Subcutaneous adipose tissue (tissue), 4 donors: ENCODE data around the gene PIP4K2C. TPM values are rescaled to one million over a fixed set of nuclear protein-coding genes. Genes with fewer than 3 reads are reported as not detected.

Experiments
- total RNA-seq, 4 donors: library from RNA; depleted of rRNA; stranded (reverse); fragments of >200 nt; gene quantifications; one replicate each; pipeline ENCODE4 v1.1.0, GENCODE V29; 2016
- TF ChIP-seq, protein P1 (sequence below): fragments of 450-650 bp; IDR thresholded peaks from one replicate; pipeline ENCODE4 v1.5.1; 2016; ENCODE audit warnings: low read depth, mild to moderate bottlenecking, control low read depth, antibody characterized with exemption, moderate library complexity

Gene PIP4K2C
- total RNA-seq, 4 donors from 2014 or later = 10.7 to 13.2 (median 11.9) TPM

DNA sequence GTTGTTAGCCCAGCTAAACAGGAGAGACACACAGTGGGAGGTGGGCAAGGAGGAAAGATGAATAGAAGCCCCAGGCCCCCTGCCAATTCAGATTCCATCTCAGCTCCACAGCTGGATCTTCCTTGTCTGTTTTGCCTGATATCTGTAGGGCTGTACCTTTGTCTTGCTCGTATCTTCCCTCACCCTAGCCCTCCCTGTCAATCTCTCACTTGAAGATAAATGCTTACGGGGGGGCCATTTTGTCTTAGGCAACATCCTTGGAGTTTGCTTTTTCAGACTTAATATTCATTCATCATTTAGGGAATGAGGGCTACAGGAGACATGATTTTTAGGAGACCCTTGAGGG, 38.7 kb upstream of the PIP4K2C start:
- TF ChIP-seq, protein P1, sequence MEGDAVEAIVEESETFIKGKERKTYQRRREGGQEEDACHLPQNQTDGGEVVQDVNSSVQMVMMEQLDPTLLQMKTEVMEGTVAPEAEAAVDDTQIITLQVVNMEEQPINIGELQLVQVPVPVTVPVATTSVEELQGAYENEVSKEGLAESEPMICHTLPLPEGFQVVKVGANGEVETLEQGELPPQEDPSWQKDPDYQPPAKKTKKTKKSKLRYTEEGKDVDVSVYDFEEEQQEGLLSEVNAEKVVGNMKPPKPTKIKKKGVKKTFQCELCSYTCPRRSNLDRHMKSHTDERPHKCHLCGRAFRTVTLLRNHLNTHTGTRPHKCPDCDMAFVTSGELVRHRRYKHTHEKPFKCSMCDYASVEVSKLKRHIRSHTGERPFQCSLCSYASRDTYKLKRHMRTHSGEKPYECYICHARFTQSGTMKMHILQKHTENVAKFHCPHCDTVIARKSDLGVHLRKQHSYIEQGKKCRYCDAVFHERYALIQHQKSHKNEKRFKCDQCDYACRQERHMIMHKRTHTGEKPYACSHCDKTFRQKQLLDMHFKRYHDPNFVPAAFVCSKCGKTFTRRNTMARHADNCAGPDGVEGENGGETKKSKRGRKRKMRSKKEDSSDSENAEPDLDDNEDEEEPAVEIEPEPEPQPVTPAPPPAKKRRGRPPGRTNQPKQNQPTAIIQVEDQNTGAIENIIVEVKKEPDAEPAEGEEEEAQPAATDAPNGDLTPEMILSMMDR = no peak

DNA sequence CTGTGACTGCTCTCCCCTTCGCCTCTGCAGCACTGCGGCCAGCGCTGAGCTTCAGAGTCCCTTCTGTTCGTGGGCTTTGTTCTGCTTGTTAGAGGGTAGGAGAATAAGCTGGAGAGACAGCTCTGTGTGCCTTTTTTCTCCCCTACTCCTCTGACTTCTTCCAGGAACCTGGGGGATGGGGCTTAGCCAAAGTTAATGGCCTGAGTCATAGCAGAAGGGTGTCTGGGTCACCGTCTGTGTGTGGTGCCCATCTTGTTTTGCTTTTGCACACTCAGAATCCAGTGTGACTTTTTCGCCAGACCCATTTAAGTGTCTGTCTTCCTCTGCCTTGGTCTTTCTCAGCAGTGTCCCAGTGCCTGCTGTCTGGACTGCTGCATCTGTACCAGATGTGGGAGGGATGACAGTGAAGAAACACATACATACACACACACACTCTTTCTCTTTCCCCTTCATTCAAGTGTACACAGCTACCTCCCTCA, 38.1 kb upstream of the PIP4K2C start:
- TF ChIP-seq, protein P1 = no peak

DNA sequence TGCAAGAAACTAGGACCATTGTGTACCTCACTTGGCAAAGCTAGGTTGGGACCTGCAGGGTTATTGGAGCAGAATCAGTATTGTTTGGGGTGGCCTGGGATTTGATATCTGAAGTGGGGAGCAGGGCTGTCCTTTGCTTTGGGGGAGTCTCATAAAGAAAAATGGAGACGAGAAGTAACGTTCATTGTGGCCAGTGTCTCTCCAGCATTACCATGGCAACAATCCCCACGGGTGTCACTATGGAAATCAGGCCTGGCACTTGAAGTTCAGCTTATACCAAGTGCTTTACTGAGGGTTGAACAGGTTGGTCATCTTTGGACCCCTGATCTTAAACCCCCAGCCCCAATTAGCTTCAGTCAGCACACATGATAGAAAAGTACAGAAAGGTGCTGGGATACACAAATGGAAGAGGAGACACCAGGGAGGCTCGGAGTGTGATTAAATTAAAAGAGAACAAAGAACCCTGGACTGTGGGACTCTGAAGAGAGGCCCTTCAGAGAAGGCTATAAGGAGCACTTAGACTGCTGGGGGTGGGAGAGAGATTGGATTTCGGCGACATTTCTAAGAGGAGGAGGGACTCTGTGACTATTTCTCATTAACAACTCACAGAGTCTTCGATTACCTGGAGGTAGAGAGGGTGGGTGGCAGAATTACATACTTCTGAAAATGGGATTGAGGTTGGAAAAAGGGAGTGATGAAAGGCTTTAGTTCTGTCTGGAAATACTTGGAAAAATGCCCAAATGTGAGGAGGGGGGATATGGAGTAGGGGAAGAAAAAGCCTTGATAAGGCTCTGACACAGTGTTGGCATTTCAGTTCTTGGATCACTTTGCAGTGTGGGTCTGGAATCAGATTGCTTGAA, 37.4 kb upstream of the PIP4K2C start:
- TF ChIP-seq, protein P1 = no peak

DNA sequence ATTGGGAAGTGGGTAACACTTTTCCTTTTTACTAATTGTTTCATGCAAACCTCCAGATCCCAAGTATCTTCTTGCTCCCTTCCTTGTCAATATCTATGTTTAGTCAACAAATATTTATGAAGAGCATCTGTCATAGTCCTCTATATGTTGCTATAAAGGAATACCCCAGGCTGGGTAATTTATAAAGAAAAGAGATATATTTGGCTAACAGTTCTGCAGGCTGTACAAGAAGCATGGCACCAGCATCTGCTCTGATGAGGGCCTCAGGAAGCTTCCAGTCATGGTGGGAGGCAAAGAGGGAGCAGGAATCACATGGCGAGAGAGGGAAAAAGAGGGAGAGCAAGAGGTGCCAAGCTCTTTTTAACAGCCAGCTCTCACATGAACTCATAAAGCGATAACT, 36.5 kb upstream of the PIP4K2C start:
- TF ChIP-seq, protein P1 = no peak

DNA sequence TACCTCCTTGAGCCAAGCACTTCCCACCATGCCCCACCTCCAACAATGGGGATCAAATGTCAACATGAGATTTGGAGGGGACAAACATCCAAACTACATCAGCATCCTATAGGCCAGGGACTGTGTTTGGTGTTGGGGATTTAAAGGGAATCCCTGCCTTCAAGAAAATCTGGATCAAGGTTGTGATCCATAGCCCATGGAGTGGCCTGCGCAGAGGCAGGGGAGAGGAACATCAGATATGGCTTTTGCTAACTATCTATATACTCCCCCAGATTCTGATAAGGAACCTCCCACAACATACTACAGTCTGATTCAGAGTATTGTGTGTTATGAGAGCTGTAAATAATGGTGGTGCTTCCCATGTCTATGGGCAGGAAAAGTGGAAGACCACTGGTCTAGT, 36.1 kb upstream of the PIP4K2C start:
- TF ChIP-seq, protein P1 = no peak

DNA sequence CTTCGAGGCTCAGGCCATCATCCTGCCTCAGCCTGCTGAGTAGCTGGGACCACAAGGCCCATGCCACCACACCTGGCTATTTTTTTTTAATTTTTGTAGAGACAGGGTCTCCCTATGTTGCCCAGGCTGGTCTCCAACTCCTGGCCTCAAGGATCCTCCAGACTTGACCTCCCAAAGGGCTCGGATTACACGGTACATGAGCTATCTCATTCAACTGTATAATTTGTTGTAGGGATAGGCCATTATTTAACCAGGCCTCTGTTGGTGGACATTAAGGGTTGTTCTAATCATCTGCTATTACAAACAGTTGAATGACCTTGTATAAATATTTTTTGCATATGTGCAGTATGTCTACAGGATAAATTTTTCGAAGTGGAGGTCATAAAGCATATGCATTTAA, 32.1 kb upstream of the PIP4K2C start:
- TF ChIP-seq, protein P1 = no peak

DNA sequence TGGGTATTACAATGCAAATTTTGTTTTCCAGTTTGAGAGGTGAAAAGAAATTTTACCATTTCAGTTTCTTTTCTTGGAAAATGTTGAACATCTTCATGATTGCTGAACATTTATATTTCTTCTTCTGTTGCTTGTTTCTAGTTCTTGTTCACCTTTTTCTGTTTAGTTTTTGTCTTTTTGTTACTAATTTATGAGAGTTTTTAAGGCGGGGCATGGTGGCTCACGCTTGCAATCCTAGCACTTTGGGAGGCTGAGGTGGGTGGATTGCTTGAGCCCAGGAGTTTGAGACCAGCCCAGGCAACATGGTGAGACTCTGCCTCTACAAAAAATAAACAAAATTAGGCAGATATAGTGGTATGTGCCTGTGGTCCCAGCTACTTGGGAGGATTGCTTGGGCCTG, 30.5 kb upstream of the PIP4K2C start:
- TF ChIP-seq, protein P1 = no peak
